GM23338 (cell line): ENCODE data around the gene SART3. TPM values are rescaled to one million over a fixed set of nuclear protein-coding genes. Genes with fewer than 3 reads are reported as not detected.

ENCODE experiments used
- ATAC-seq: fragments of 200-7000 bp; cut with Tn5 transposase; 3 replicates; pipeline ENCODE4 v1.9.1; 2020
- DNase-seq: peaks from one replicate; pipeline ENCODE4 v3.0.0-alpha.2; 2015; ENCODE audit warnings: low spot score
- H2AFZ ChIP-seq: fragments of 200-600 bp; sonication (generic); 2 replicates; pipeline ENCODE4 v1.8.0; 2016; ENCODE audit warnings: antibody characterized with exemption, mild to moderate bottlenecking, moderate library complexity
- H3F3A ChIP-seq: fragments of 200-600 bp; sonication (generic); replicated peaks from 2 replicates; pipeline ENCODE4 v1.8.0; 2017; ENCODE audit warnings: antibody characterized with exemption, mixed run types, low read depth
- H3K27ac ChIP-seq: fragments of 200-600 bp; sonication (generic); 2 replicates; pipeline ENCODE4 v1.6.1; 2016; ENCODE audit warnings: low read depth
- H3K27me3 ChIP-seq: fragments of 200-600 bp; sonication (generic); 2 replicates; pipeline ENCODE4 v1.8.0; 2016; ENCODE audit warnings: mild to moderate bottlenecking, mixed run types, moderate library complexity; ENCODE audit not compliant: insufficient read depth
- H3K36me3 ChIP-seq: fragments of 200-600 bp; sonication (generic); 2 replicates; pipeline ENCODE4 v1.8.0; 2016; ENCODE audit warnings: mild to moderate bottlenecking; ENCODE audit not compliant: insufficient read depth
- H3K4me1 ChIP-seq: fragments of 200-600 bp; sonication (generic); 2 replicates; pipeline ENCODE4 v1.8.0; 2016; ENCODE audit warnings: mild to moderate bottlenecking, moderate library complexity; ENCODE audit not compliant: insufficient read depth
- H3K4me2 ChIP-seq: fragments of 200-600 bp; sonication (generic); 2 replicates; pipeline ENCODE4 v1.7.1; 2017; ENCODE audit warnings: mixed run types
- H3K4me3 ChIP-seq: fragments of 200-600 bp; sonication (generic); 2 replicates; pipeline ENCODE4 v1.6.1; 2016; ENCODE audit warnings: mixed run types
- H3K79me2 ChIP-seq: fragments of 200-600 bp; sonication (generic); replicated peaks from 2 replicates; pipeline ENCODE4 v1.8.0; 2017; ENCODE audit warnings: mild to moderate bottlenecking; ENCODE audit not compliant: insufficient read depth
- H3K9me2 ChIP-seq: fragments of 200-600 bp; sonication (generic); 2 replicates; pipeline ENCODE4 v1.8.0; 2017; ENCODE audit not compliant: insufficient read depth
- H4K20me1 ChIP-seq: fragments of 200-600 bp; sonication (generic); replicated peaks from 2 replicates; pipeline ENCODE4 v1.8.0; 2017; ENCODE audit warnings: mild to moderate bottlenecking; ENCODE audit not compliant: insufficient read depth
- H3K27ac Mint-ChIP-seq: 2 replicates; pipeline ENCODE4 v1.8.0; 2020; ENCODE audit warnings: inconsistent platforms, mild to moderate bottlenecking, moderate library complexity, mixed read lengths
- H3K27me3 Mint-ChIP-seq: 3 replicates; pipeline ENCODE4 v1.8.0; 2022; ENCODE audit warnings: low read depth, mild to moderate bottlenecking, moderate library complexity, mixed read lengths, inconsistent platforms; ENCODE audit not compliant: insufficient read depth, poor library complexity
- H3K36me3 Mint-ChIP-seq: 3 replicates; pipeline ENCODE4 v1.8.0; 2021; ENCODE audit warnings: low read depth, mild to moderate bottlenecking, inconsistent platforms, moderate library complexity, mixed read lengths
- H3K4me1 Mint-ChIP-seq: 3 replicates; pipeline ENCODE4 v1.8.0; 2020; ENCODE audit warnings: mild to moderate bottlenecking, inconsistent platforms, mixed read lengths
- H3K4me3 Mint-ChIP-seq: 3 replicates; pipeline ENCODE4 v1.8.0; 2021; ENCODE audit warnings: moderate library complexity, mild to moderate bottlenecking, inconsistent platforms, mixed read lengths
- H3K9me3 Mint-ChIP-seq: 3 replicates; pipeline ENCODE4 v1.8.0; 2020; ENCODE audit warnings: moderate library complexity, mild to moderate bottlenecking, inconsistent platforms, mixed read lengths
- ZNF331 ChIP-seq: fragments of 250-450 bp; sonication (Bioruptor Pico); IDR thresholded peaks from 2 replicates; pipeline ENCODE4 v1.5.0; 2020; ENCODE audit warnings: low read depth, mild to moderate bottlenecking, moderate library complexity
- polyA plus RNA-seq: library from polyadenylated mRNA; unstranded; fragments of >200 nt; fragmentation: Nextera tagmentation; extraction: Ambion mirVana; gene quantifications from 2 replicates; pipeline ENCODE4 v1.2.1, GENCODE V29; 2016
- total RNA-seq: library from RNA; depleted of rRNA; stranded (reverse); fragments of >200 nt; shearing (Covaris generic); gene quantifications from 2 replicates; pipeline ENCODE4 v1.2.3, GENCODE V29; 2014
- TF ChIP-seq, protein P1 (sequence below): fragments of 250-450 bp; sonication (Bioruptor Pico); IDR thresholded peaks from 2 replicates; pipeline ENCODE4 v1.5.0; 2020; ENCODE audit warnings: mild to moderate bottlenecking, moderate library complexity
- TF ChIP-seq, protein P2 (sequence below), 2 experiments: fragments of 200-600 bp in 1 of 2; sonication (generic) in 1 of 2; conservative IDR thresholded peaks; 2 replicates each; pipeline versions ENCODE4 v1.5.1 to v1.6.1; 2016 to 2017; ENCODE audit warnings: antibody characterized with exemption in 2 of 2, low read depth in 2 of 2, mild to moderate bottlenecking in 2 of 2, moderate library complexity in 1 of 2
- TF ChIP-seq, protein P3 (sequence below): IDR thresholded peaks from 2 replicates; pipeline ENCODE4 v1.6.1; 2016; ENCODE audit warnings: antibody characterized with exemption

Gene SART3
- total and polyA plus RNA-seq, 2 experiments from 2014 or later: 49.8 to 112 TPM

DNA sequence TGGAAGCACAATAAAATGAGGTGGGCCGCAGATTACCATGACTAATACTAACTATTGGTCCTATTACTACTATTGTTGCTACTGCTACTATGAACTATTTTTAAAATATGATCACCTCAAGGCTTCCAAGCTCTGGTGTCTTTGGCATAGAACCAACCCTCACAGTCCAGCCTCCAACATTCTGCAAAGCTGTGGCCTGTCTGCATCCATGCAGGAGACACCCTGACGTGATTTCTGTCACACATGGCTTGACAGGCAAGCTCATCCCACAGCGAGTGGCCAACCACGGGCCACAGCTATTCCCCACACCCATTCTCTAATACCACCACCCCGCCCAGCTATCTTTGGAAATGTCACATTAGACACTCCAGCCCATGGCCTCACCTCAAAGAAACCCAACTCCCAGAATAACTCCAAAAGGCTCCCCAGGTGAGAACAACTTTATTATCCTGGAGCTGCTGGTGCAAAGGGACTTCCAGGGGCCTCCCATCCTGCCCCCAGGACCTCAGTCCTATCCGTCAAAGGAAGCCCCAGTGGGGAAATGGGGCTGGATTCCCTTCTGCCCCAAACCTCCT is 15.8 kb upstream of the SART3 start (continued):
- TF ChIP-seq, protein P1, sequence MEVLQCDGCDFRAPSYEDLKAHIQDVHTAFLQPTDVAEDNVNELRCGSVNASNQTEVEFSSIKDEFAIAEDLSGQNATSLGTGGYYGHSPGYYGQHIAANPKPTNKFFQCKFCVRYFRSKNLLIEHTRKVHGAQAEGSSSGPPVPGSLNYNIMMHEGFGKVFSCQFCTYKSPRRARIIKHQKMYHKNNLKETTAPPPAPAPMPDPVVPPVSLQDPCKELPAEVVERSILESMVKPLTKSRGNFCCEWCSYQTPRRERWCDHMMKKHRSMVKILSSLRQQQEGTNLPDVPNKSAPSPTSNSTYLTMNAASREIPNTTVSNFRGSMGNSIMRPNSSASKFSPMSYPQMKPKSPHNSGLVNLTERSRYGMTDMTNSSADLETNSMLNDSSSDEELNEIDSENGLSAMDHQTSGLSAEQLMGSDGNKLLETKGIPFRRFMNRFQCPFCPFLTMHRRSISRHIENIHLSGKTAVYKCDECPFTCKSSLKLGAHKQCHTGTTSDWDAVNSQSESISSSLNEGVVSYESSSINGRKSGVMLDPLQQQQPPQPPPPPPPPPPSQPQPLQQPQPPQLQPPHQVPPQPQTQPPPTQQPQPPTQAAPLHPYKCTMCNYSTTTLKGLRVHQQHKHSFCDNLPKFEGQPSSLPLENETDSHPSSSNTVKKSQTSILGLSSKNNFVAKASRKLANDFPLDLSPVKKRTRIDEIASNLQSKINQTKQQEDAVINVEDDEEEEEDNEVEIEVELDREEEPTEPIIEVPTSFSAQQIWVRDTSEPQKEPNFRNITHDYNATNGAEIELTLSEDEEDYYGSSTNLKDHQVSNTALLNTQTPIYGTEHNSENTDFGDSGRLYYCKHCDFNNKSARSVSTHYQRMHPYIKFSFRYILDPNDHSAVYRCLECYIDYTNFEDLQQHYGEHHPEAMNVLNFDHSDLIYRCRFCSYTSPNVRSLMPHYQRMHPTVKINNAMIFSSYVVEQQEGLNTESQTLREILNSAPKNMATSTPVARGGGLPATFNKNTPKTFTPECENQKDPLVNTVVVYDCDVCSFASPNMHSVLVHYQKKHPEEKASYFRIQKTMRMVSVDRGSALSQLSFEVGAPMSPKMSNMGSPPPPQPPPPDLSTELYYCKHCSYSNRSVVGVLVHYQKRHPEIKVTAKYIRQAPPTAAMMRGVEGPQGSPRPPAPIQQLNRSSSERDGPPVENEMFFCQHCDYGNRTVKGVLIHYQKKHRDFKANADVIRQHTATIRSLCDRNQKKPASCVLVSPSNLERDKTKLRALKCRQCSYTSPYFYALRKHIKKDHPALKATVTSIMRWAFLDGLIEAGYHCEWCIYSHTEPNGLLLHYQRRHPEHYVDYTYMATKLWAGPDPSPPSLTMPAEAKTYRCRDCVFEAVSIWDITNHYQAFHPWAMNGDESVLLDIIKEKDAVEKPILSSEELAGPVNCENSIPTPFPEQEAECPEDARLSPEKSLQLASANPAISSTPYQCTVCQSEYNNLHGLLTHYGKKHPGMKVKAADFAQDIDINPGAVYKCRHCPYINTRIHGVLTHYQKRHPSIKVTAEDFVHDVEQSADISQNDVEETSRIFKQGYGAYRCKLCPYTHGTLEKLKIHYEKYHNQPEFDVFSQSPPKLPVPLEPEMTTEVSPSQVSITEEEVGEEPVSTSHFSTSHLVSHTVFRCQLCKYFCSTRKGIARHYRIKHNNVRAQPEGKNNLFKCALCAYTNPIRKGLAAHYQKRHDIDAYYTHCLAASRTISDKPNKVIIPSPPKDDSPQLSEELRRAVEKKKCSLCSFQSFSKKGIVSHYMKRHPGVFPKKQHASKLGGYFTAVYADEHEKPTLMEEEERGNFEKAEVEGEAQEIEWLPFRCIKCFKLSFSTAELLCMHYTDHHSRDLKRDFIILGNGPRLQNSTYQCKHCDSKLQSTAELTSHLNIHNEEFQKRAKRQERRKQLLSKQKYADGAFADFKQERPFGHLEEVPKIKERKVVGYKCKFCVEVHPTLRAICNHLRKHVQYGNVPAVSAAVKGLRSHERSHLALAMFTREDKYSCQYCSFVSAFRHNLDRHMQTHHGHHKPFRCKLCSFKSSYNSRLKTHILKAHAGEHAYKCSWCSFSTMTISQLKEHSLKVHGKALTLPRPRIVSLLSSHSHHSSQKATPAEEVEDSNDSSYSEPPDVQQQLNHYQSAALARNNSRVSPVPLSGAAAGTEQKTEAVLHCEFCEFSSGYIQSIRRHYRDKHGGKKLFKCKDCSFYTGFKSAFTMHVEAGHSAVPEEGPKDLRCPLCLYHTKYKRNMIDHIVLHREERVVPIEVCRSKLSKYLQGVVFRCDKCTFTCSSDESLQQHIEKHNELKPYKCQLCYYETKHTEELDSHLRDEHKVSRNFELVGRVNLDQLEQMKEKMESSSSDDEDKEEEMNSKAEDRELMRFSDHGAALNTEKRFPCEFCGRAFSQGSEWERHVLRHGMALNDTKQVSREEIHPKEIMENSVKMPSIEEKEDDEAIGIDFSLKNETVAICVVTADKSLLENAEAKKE (CRISPR knock-in tag): no peak
- TF ChIP-seq, protein P2, sequence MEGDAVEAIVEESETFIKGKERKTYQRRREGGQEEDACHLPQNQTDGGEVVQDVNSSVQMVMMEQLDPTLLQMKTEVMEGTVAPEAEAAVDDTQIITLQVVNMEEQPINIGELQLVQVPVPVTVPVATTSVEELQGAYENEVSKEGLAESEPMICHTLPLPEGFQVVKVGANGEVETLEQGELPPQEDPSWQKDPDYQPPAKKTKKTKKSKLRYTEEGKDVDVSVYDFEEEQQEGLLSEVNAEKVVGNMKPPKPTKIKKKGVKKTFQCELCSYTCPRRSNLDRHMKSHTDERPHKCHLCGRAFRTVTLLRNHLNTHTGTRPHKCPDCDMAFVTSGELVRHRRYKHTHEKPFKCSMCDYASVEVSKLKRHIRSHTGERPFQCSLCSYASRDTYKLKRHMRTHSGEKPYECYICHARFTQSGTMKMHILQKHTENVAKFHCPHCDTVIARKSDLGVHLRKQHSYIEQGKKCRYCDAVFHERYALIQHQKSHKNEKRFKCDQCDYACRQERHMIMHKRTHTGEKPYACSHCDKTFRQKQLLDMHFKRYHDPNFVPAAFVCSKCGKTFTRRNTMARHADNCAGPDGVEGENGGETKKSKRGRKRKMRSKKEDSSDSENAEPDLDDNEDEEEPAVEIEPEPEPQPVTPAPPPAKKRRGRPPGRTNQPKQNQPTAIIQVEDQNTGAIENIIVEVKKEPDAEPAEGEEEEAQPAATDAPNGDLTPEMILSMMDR (conservative IDR thresholded peaks at IDR 0.05; ENCODE audit: low read depth in 2 of 2): no peak
- TF ChIP-seq, protein P3, sequence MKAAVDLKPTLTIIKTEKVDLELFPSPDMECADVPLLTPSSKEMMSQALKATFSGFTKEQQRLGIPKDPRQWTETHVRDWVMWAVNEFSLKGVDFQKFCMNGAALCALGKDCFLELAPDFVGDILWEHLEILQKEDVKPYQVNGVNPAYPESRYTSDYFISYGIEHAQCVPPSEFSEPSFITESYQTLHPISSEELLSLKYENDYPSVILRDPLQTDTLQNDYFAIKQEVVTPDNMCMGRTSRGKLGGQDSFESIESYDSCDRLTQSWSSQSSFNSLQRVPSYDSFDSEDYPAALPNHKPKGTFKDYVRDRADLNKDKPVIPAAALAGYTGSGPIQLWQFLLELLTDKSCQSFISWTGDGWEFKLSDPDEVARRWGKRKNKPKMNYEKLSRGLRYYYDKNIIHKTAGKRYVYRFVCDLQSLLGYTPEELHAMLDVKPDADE: no peak

DNA sequence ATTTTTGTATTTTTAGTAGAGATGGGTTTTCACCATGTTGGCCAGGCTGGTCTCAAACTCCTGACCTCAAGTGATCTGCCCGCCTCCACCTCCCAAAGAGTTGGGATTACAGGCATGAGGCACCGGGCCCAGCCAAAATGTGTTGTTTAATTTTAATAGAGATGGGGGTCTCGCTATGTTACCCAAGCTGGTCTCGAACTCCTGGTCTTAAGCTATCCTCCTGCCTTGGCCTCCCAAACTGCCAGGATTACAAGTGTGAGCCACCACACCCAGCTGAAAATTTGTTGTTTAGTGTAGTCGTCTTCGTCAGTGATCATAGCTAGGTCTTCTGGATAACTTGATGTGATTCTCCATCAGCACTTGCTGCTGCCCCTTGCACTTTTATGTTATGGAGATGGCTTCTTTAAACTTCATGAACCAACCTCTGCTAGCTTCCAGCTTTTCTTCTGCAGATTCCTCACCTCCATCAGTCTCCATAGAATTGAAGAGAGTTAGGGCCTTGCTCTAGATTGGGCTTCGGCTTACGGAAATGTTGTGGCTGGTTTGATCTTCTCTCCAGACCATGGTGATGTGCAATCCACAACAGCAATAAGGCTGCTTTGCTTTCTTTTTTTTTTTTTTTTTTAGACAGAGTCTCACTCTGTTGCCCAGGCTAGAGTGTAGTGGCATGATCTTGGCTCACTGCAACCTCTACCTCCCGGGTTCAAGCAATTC is 14.4 kb upstream of the SART3 start:
- H3K9me3 Mint-ChIP-seq: peaks cover 10% of the 10 kb centered on the region; the same call in 2 of the 3 replicates
- Histone ChIP-seq H3F3A (no peaks in the 10 kb centered on the region), H3K4me1 (no peaks in the 10 kb centered on the region), H3K27ac (no peak overlapping the region), H3K4me2 (no peak overlapping the region), H3K27me3 (no peaks in the 10 kb centered on the region), H3K36me3 (no peaks in the 10 kb centered on the region), H3K79me2 (no peaks in the 10 kb centered on the region), H2AFZ (no peak overlapping the region), H3K4me3 (no peak overlapping the region), H3K9me2 (peaks cover 5% of the 10 kb centered on the region; the same call in 1 of the 2 replicates), H4K20me1 (no peaks in the 10 kb centered on the region)
- no peak for DNase-seq
- no peak for ATAC-seq
- H3K4me3 Mint-ChIP-seq: no peak overlapping the region
- H3K4me1 Mint-ChIP-seq: no peaks in the 10 kb centered on the region
- H3K27ac Mint-ChIP-seq: no peak overlapping the region
- H3K27me3 Mint-ChIP-seq: peaks cover 2% of the 10 kb centered on the region
- peaks cover 3% of the 10 kb centered on the region; the same call in 1 of the 3 replicates for H3K36me3 Mint-ChIP-seq
- no peak for TF ChIP-seq ZNF331 (CRISPR knock-in tag)
- TF ChIP-seq, protein P1 (CRISPR knock-in tag): no peak
